ENCODE results near the gene CD247.

CD247 gene

GRCh38 chr1:167440345-167440744 lies 78.0 kb downstream of the CD247 start:
- H3K9me3 ChIP-seq (ENCODE audit: control extremely low read depth in 1 of 5, control insufficient read depth in 4 of 5, insufficient read depth in 2 of 5, low read depth in 1 of 5, low read length in 4 of 5) = no peaks in the 10 kb centered on the region
- 97% methylated on average over 4 of the region's 4 CpGs for WGBS (ENCODE audit: insufficient coverage)
- H3K36me3 ChIP-seq (ENCODE audit: control insufficient read depth in 4 of 4, insufficient read depth in 4 of 4, low read length in 3 of 4) = no peaks in the 10 kb centered on the region
- CTCF ChIA-PET = interaction anchor here (0.9 to 6.3 kb wide), 11 partner anchors 7 to 374 kb away, joined by 3 to 53 read pairs (median 8); no protein-coding TSS in a partner anchor
- no peak for DNase-seq
- POLR2A ChIA-PET = interaction anchor here (0.7 to 1.4 kb wide), 2 partner anchors 15 to 209 kb away, joined by 4 to 5 read pairs; no protein-coding TSS in a partner anchor
- H3K4me3 ChIP-seq (ENCODE audit: control insufficient read depth in 1 of 7, extremely low read depth in 1 of 7, insufficient read depth in 4 of 7, low read depth in 2 of 7, low read length in 6 of 7) = no peak overlapping the region
- peaks cover 0 to 10% (median 0%) of the 10 kb centered on the region in 5 experiments for H3K27me3 ChIP-seq (replicated peaks in 2 of 5; ENCODE audit: control insufficient read depth in 4 of 5, insufficient read depth in 5 of 5, low read length in 4 of 5)
- H3K27ac ChIP-seq (ENCODE audit: insufficient read depth in 1 of 2, low read depth in 1 of 2, low read length in 2 of 2, poor library complexity in 1 of 2, severe bottlenecking in 2 of 2) = no peak overlapping the region
- peaks cover 0 to 19% (median 14%) of the 10 kb centered on the region in 4 experiments for H3K4me1 ChIP-seq (ENCODE audit: control extremely low read depth in 1 of 4, control insufficient read depth in 4 of 4, insufficient read depth in 4 of 4, low read length in 3 of 4)

GRCh38 chr1:167439301-167439988 lies 78.9 kb downstream of the CD247 start:
- Histone ChIP-seq H3K27me3 (replicated peaks in 2 of 5; ENCODE audit: control insufficient read depth in 4 of 5, insufficient read depth in 5 of 5, low read length in 4 of 5) (peaks cover 0 to 10% (median 0%) of the 10 kb centered on the region in 5 experiments), H3K27ac (ENCODE audit: insufficient read depth in 1 of 2, low read depth in 1 of 2, low read length in 2 of 2, poor library complexity in 1 of 2, severe bottlenecking in 2 of 2) (no peak overlapping the region), H3K9me3 (ENCODE audit: control extremely low read depth in 1 of 5, control insufficient read depth in 4 of 5, insufficient read depth in 2 of 5, low read depth in 1 of 5, low read length in 4 of 5) (no peaks in the 10 kb centered on the region), H3K4me3 (ENCODE audit: control insufficient read depth in 1 of 7, extremely low read depth in 1 of 7, insufficient read depth in 4 of 7, low read depth in 2 of 7, low read length in 6 of 7) (peak overlapping the region; percentile 16 to 77 (median 67)), H3K36me3 (ENCODE audit: control insufficient read depth in 4 of 4, insufficient read depth in 4 of 4, low read length in 3 of 4) (no peaks in the 10 kb centered on the region), H3K4me1 (ENCODE audit: control extremely low read depth in 1 of 4, control insufficient read depth in 4 of 4, insufficient read depth in 4 of 4, low read length in 3 of 4) (peaks cover 0 to 19% (median 14%) of the 10 kb centered on the region in 4 experiments)
- 12% methylated on average over 46 of the region's 49 CpGs for WGBS (ENCODE audit: insufficient coverage)
- CTCF ChIA-PET = interaction anchor here (0.8 to 6.3 kb wide), 15 partner anchors 15 to 220 kb away, joined by 3 to 53 read pairs (median 4); no protein-coding TSS in a partner anchor
- peak; percentile 22 to 60 (median 55) for DNase-seq
- POLR2A ChIA-PET = interaction anchor here (0.7 to 1.4 kb wide), 2 partner anchors 16 to 208 kb away, joined by 4 to 5 read pairs; no protein-coding TSS in a partner anchor

- Histone ChIP-seq H3K4me1 (ENCODE audit: control extremely low read depth in 1 of 4, control insufficient read depth in 4 of 4, insufficient read depth in 4 of 4, low read length in 3 of 4) (peaks cover 0 to 19% (median 14%) of the 10 kb centered on the region in 4 experiments), H3K36me3 (ENCODE audit: control insufficient read depth in 4 of 4, insufficient read depth in 4 of 4, low read length in 3 of 4) (no peaks in the 10 kb centered on the region), H3K9me3 (ENCODE audit: control extremely low read depth in 1 of 5, control insufficient read depth in 4 of 5, insufficient read depth in 2 of 5, low read depth in 1 of 5, low read length in 4 of 5) (no peaks in the 10 kb centered on the region), H3K27me3 (replicated peaks in 2 of 5; ENCODE audit: control insufficient read depth in 4 of 5, insufficient read depth in 5 of 5, low read length in 4 of 5) (peaks cover 0 to 10% (median 0%) of the 10 kb centered on the region in 5 experiments), H3K27ac (ENCODE audit: insufficient read depth in 1 of 2, low read depth in 1 of 2, low read length in 2 of 2, poor library complexity in 1 of 2, severe bottlenecking in 2 of 2) (no peak overlapping the region), H3K4me3 (ENCODE audit: control insufficient read depth in 1 of 7, extremely low read depth in 1 of 7, insufficient read depth in 4 of 7, low read depth in 2 of 7, low read length in 6 of 7) (peak overlapping the region in 6 of 7 experiments; percentile 34 to 77 (median 67))
- ChIA-PET CTCF (interaction anchor here (0.8 to 6.3 kb wide), 15 partner anchors 16 to 381 kb away, joined by 3 to 53 read pairs (median 4); no protein-coding TSS in a partner anchor), POLR2A (no interaction called here)
- DNase-seq = no peak
- WGBS (ENCODE audit: insufficient coverage) = 57% methylated on average over 7 of the region's 17 CpGs
Observed at GRCh38 chr1:167438171-167439138, 79.9 kb downstream of the CD247 start.

- DNase-seq = no peak
- Histone ChIP-seq H3K27me3 (replicated peaks in 2 of 5; ENCODE audit: control insufficient read depth in 4 of 5, insufficient read depth in 5 of 5, low read length in 4 of 5) (peaks cover 0 to 7% (median 0%) of the 10 kb centered on the region in 5 experiments), H3K4me3 (ENCODE audit: control insufficient read depth in 1 of 7, extremely low read depth in 1 of 7, insufficient read depth in 4 of 7, low read depth in 2 of 7, low read length in 6 of 7) (no peak overlapping the region), H3K9me3 (ENCODE audit: control extremely low read depth in 1 of 5, control insufficient read depth in 4 of 5, insufficient read depth in 2 of 5, low read depth in 1 of 5, low read length in 4 of 5) (no peaks in the 10 kb centered on the region), H3K36me3 (ENCODE audit: control insufficient read depth in 4 of 4, insufficient read depth in 4 of 4, low read length in 3 of 4) (no peaks in the 10 kb centered on the region), H3K27ac (ENCODE audit: insufficient read depth in 1 of 2, low read depth in 1 of 2, low read length in 2 of 2, poor library complexity in 1 of 2, severe bottlenecking in 2 of 2) (no peak overlapping the region), H3K4me1 (ENCODE audit: control extremely low read depth in 1 of 4, control insufficient read depth in 4 of 4, insufficient read depth in 4 of 4, low read length in 3 of 4) (peaks cover 0 to 19% (median 14%) of the 10 kb centered on the region in 4 experiments)
- WGBS (ENCODE audit: insufficient coverage) = 100% methylated on average over 3 of the region's 4 CpGs
- ChIA-PET CTCF (no interaction called here), POLR2A (no interaction called here)
Observed at GRCh38 chr1:167435484-167435883, 82.8 kb downstream of the CD247 start.

- no peak overlapping the region for H3K27ac ChIP-seq (ENCODE audit: insufficient read depth in 1 of 2, low read depth in 1 of 2, low read length in 2 of 2, poor library complexity in 1 of 2, severe bottlenecking in 2 of 2)
- H3K36me3 ChIP-seq (ENCODE audit: control insufficient read depth in 4 of 4, insufficient read depth in 4 of 4, low read length in 3 of 4) = no peaks in the 10 kb centered on the region
- no peak for DNase-seq
- 100% methylated on average over 3 of the region's 6 CpGs for whole genome bisulfite sequencing (ENCODE audit: insufficient coverage)
- ChIA-PET CTCF (interaction anchor here (0.7 to 4.0 kb wide), 3 partner anchors 8 to 167 kb away, joined by 3 to 20 read pairs (median 4); no protein-coding TSS in a partner anchor), POLR2A (no interaction called here)
- H3K9me3 ChIP-seq (ENCODE audit: control extremely low read depth in 1 of 5, control insufficient read depth in 4 of 5, insufficient read depth in 2 of 5, low read depth in 1 of 5, low read length in 4 of 5) = no peaks in the 10 kb centered on the region
- H3K27me3 ChIP-seq (replicated peaks in 2 of 5; ENCODE audit: control insufficient read depth in 4 of 5, insufficient read depth in 5 of 5, low read length in 4 of 5) = peaks cover 0 to 6% (median 0%) of the 10 kb centered on the region in 5 experiments
- H3K4me3 ChIP-seq (ENCODE audit: control insufficient read depth in 1 of 7, extremely low read depth in 1 of 7, insufficient read depth in 4 of 7, low read depth in 2 of 7, low read length in 6 of 7) = no peak overlapping the region
- peaks cover 0 to 13% (median 8%) of the 10 kb centered on the region in 4 experiments for H3K4me1 ChIP-seq (ENCODE audit: control extremely low read depth in 1 of 4, control insufficient read depth in 4 of 4, insufficient read depth in 4 of 4, low read length in 3 of 4)
Observed at GRCh38 chr1:167434306-167434705, 84.0 kb downstream of the CD247 start.

GRCh38 chr1:167433884-167434283 lies 84.4 kb downstream of the CD247 start:
- no peak for DNase-seq
- Histone ChIP-seq H3K27ac (ENCODE audit: insufficient read depth in 1 of 2, low read depth in 1 of 2, low read length in 2 of 2, poor library complexity in 1 of 2, severe bottlenecking in 2 of 2) (no peak overlapping the region), H3K9me3 (ENCODE audit: control extremely low read depth in 1 of 5, control insufficient read depth in 4 of 5, insufficient read depth in 2 of 5, low read depth in 1 of 5, low read length in 4 of 5) (no peaks in the 10 kb centered on the region), H3K27me3 (replicated peaks in 2 of 5; ENCODE audit: control insufficient read depth in 4 of 5, insufficient read depth in 5 of 5, low read length in 4 of 5) (peaks cover 0 to 3% (median 0%) of the 10 kb centered on the region in 5 experiments), H3K4me1 (ENCODE audit: control extremely low read depth in 1 of 4, control insufficient read depth in 4 of 4, insufficient read depth in 4 of 4, low read length in 3 of 4) (peaks cover 0 to 9% (median 4%) of the 10 kb centered on the region in 4 experiments), H3K4me3 (ENCODE audit: control insufficient read depth in 1 of 7, extremely low read depth in 1 of 7, insufficient read depth in 4 of 7, low read depth in 2 of 7, low read length in 6 of 7) (no peak overlapping the region), H3K36me3 (ENCODE audit: control insufficient read depth in 4 of 4, insufficient read depth in 4 of 4, low read length in 3 of 4) (no peaks in the 10 kb centered on the region)
- WGBS (ENCODE audit: insufficient coverage) = 88% methylated on average over 5 of the region's 6 CpGs
- ChIA-PET CTCF (interaction anchor here (0.7 to 4.0 kb wide), 3 partner anchors 9 to 166 kb away, joined by 3 to 20 read pairs (median 4); no protein-coding TSS in a partner anchor), POLR2A (no interaction called here)
